GM12878 (cell line): ENCODE results near the gene PNLIP. TPM values are rescaled to one million over a fixed set of nuclear protein-coding genes. Genes with fewer than 3 reads are reported as not detected.

ENCODE experiments used
- ATAC-seq: fragments of 200-7000 bp; cut with Tn5 transposase; 3 replicates; pipeline ENCODE4 v1.9.1; 2020; ENCODE audit warnings: mild to moderate bottlenecking, moderate library complexity
- BruUV-seq: library from RNA; stranded (reverse); fragments of 400-500 nt; replicated peaks from 2 replicates; lab custom pipeline; 2021; lab: Mats Ljungman, UMichigan
- CTCF ChIA-PET: fragments of 300-600 bp; sonication (Branson Sonifier 250); formaldehyde crosslinking; extraction: SDS; loops from one replicate; lab custom pipeline; 2021; ENCODE audit warnings: inconsistent platforms; lab: Yijun Ruan, JAX
- POLR2A ChIA-PET: fragments of 350-600 bp; formaldehyde crosslinking; extraction: SDS; loops from one replicate; lab custom pipeline; 2021; ENCODE audit warnings: inconsistent platforms; lab: Charles Lee
- RAD21 ChIA-PET: fragments of 300-600 bp; sonication (Branson Sonifier 250); formaldehyde crosslinking; loops from one replicate; lab custom pipeline; 2023; ENCODE audit warnings: antibody characterized with exemption; ENCODE audit not compliant: unreplicated experiment; lab: Charles Lee
- SMC1A ChIA-PET: fragments of 300-600 bp; sonication (Branson Sonifier 250); formaldehyde crosslinking; loops from one replicate; lab custom pipeline; 2023; ENCODE audit not compliant: unreplicated experiment, uncharacterized antibody; lab: Charles Lee
- DNase-seq: peaks from one replicate; pipeline ENCODE4 v3.0.0-alpha.2; 2011; ENCODE audit warnings: low read depth, low spot score
- FAIRE-seq: peaks from 3 replicates; lab custom pipeline; 2011; peaks lifted over from hg19 to GRCh38; lab: Jason Lieb, UNC
- H2AFZ ChIP-seq: 2 replicates; pipeline ENCODE4 v1.6.0; 2011; ENCODE audit warnings: low read depth, low read length, control low read depth; ENCODE audit not compliant: control insufficient read depth
- H3K27ac ChIP-seq: 2 replicates; pipeline ENCODE4 v1.5.1; 2011; ENCODE audit warnings: control low read depth; ENCODE audit not compliant: control insufficient read depth, insufficient read depth
- H3K27me3 ChIP-seq, 2 experiments: replicated peaks in 1 of 2; 2 replicates each; pipeline versions ENCODE4 v1.6.0 to v1.6.1; 2011; ENCODE audit warnings: low read length in 1 of 2; ENCODE audit not compliant: control insufficient read depth in 2 of 2, insufficient read depth in 2 of 2
- H3K36me3 ChIP-seq, 2 experiments: 2 replicates each; pipeline ENCODE4 v1.5.1; 2011; ENCODE audit warnings: low read length in 1 of 2; ENCODE audit not compliant: control insufficient read depth in 2 of 2, insufficient read depth in 2 of 2
- H3K4me1 ChIP-seq: 2 replicates; pipeline ENCODE4 v1.6.1; 2011; ENCODE audit warnings: mild to moderate bottlenecking, low read length, moderate library complexity, mixed read lengths; ENCODE audit not compliant: control insufficient read depth, insufficient read depth
- H3K4me2 ChIP-seq: 2 replicates; pipeline ENCODE4 v1.6.0; 2011; ENCODE audit warnings: control low read depth; ENCODE audit not compliant: control insufficient read depth, insufficient read depth
- H3K4me3 ChIP-seq: fragments of 200-600 bp; sonication (generic); 2 replicates; pipeline ENCODE4 v1.5.1; 2016
- H3K79me2 ChIP-seq: 2 replicates; pipeline ENCODE4 v1.6.0; 2011; ENCODE audit warnings: low read length; ENCODE audit not compliant: control insufficient read depth, insufficient read depth
- H3K9ac ChIP-seq: 2 replicates; pipeline ENCODE4 v1.8.0; 2011; ENCODE audit warnings: low read length, control low read depth, mixed read lengths; ENCODE audit not compliant: control insufficient read depth, insufficient read depth
- H3K9me3 ChIP-seq: replicated peaks from 3 replicates; pipeline ENCODE4 v1.5.1; 2011; ENCODE audit warnings: mild to moderate bottlenecking, low read length; ENCODE audit not compliant: control insufficient read depth, insufficient read depth
- H4K20me1 ChIP-seq: 2 replicates; pipeline ENCODE4 v1.6.0; 2011; ENCODE audit not compliant: control insufficient read depth, insufficient read depth
- BRCA1 ChIP-seq: IDR thresholded peaks from 2 replicates; pipeline ENCODE4 v1.6.1; 2011; ENCODE audit warnings: low read depth, low read length, improper control_type of control experiment
- CREB1 ChIP-seq: IDR thresholded peaks from 2 replicates; pipeline ENCODE4 v1.6.1; 2012; ENCODE audit warnings: low read depth, mild to moderate bottlenecking, inconsistent platforms
- KLF5 ChIP-seq: fragments of 450-650 bp; IDR thresholded peaks from 2 replicates; pipeline ENCODE4 v1.6.1; 2014; ENCODE audit warnings: mild to moderate bottlenecking; ENCODE audit not compliant: partially characterized antibody
- NFIC ChIP-seq: IDR thresholded peaks from 2 replicates; pipeline ENCODE4 v1.6.1; 2012; ENCODE audit warnings: low read depth, mild to moderate bottlenecking, inconsistent platforms, low read length, moderate library complexity
- NR2C1 ChIP-seq: fragments of 450-650 bp; IDR thresholded peaks from 2 replicates; pipeline ENCODE4 v1.6.1; 2017; ENCODE audit warnings: antibody characterized with exemption, mild to moderate bottlenecking, moderate library complexity
- RAD51 ChIP-seq: fragments of 450-650 bp; IDR thresholded peaks from 2 replicates; pipeline ENCODE4 v1.6.1; 2016; ENCODE audit warnings: moderate library complexity, mild to moderate bottlenecking, inconsistent platforms
- ZBED1 ChIP-seq: IDR thresholded peaks from 2 replicates; pipeline ENCODE4 v1.6.1; 2016; ENCODE audit warnings: borderline replicate concordance
- ZNF384 ChIP-seq: IDR thresholded peaks from 2 replicates; pipeline ENCODE4 v1.6.1; 2012; ENCODE audit warnings: low read depth, mild to moderate bottlenecking, low read length, improper control_type of control experiment, borderline replicate concordance
- WGBS: methylation state at CpG from one replicate; pipeline ENCODE4 v1.1.6; 2016; ENCODE audit warnings: low lambda C conversion rate; ENCODE audit not compliant: insufficient replicate concordance, insufficient coverage; ENCODE audit errors: missing lambda C conversion rate; 5-methylcytosine and 5-hydroxymethylcytosine counted together
- in situ Hi-C: fragments of 300-500 bp; cut with MboI; formaldehyde crosslinking; loops from 9 replicates; pipeline ENCODE4 v1.14.3; 2018; ENCODE audit warnings: mixed read lengths
- intact Hi-C: fragments of 100-400 bp; cut with micrococcal nuclease; formaldehyde crosslinking; loops from one replicate; pipeline ENCODE4 v1.14.2; 2022; ENCODE audit not compliant: unreplicated experiment
- polyA plus RNA-seq, 11 experiments: library from polyadenylated mRNA; depleted of rRNA in 4 of 11; unstranded in 6 of 11; stranded (reverse) in 5 of 11; fragments of >200 nt; fragmentation: Nextera tagmentation in 4 of 11; fragmentation: Illumina TruSeq in 1 of 11; extraction: Ambion mirVana in 4 of 11; extraction: Trizol in 1 of 11; gene quantifications; 1 replicate in 1 of 11; 2 replicates in 10 of 11; pipeline versions ENCODE4 v1.2.1 to v1.2.3, GENCODE V29; 2011 to 2016; ENCODE audit warnings: inconsistent platforms in 2 of 11, missing spikeins in 2 of 11, low read depth in 1 of 11
- total RNA-seq, 4 experiments: library from RNA; depleted of rRNA in 3 of 4; stranded (reverse); fragments of >200 nt in 3 of 4; fragmentation: Illumina TruSeq in 1 of 4; extraction: Trizol in 1 of 4; gene quantifications; 2 replicates each; pipeline versions ENCODE4 v1.2.1 to v1.2.3, GENCODE V29; 2013 to 2021
- TF ChIP-seq, protein P1 (sequence below): fragments of 450-650 bp; IDR thresholded peaks from 2 replicates; pipeline ENCODE4 v1.6.1; 2017; ENCODE audit warnings: mild to moderate bottlenecking, moderate library complexity
- TF ChIP-seq, protein P2 (sequence below): fragments of 450-650 bp; IDR thresholded peaks from 2 replicates; pipeline ENCODE4 v1.6.1; 2017; ENCODE audit warnings: antibody characterized with exemption, mild to moderate bottlenecking, moderate library complexity
- TF ChIP-seq, protein P3 (sequence below): fragments of 450-650 bp; IDR thresholded peaks from 2 replicates; pipeline ENCODE4 v1.6.1; 2018; ENCODE audit warnings: borderline replicate concordance, mild to moderate bottlenecking; ENCODE audit not compliant: partially characterized antibody
- TF ChIP-seq, protein P4 (sequence below): fragments of 450-650 bp; IDR thresholded peaks from 2 replicates; pipeline ENCODE4 v1.6.1; 2017; ENCODE audit warnings: borderline replicate concordance

Gene PNLIP
- total and polyA plus RNA-seq, 10 of the 15 experiments (the other 5 are each of a cell fraction or from before 2014, with no cell fraction given): 1.1 TPM; not detected in 9

DNA sequence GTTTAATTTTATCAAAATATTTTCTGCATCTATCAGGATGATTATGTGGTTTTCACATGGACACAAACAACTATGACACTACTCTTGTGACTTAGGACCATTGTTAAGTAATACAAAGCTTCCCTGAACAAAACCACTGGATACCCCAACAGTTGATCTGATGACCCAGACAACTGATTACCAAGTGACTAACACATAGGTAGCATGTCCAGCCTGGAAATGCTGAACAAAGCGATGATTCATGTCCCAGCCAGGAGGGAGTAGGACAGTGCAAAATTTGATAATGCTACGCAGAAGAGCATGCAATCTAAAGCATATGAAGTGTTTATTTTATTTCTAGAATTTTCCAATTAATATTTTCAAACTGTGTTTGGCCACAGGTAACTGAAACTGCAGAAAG is 8.9 kb upstream of the PNLIP start:
- intact Hi-C loops: no loop called here
- in situ Hi-C loops: no loop called here
- POLR2A ChIA-PET: no interaction called here

More for the DNA sequence above, 8.9 kb upstream of the PNLIP start:
- H3K27ac ChIP-seq: no peak overlapping the region
- H3K4me2 ChIP-seq: no peak overlapping the region
- DNase-seq: no peak
- H3K4me3 ChIP-seq: no peak overlapping the region
- WGBS: 17% methylated on average over 2 of the region's 2 CpGs
- no peaks in the 10 kb centered on the region for H3K4me1 ChIP-seq
- ChIA-PET RAD21 (no interaction called here), CTCF (interaction anchor here (1.4 to 2.0 kb wide), 2 partner anchors 10 to 15 kb away, joined by 4 to 8 read pairs; no protein-coding TSS in a partner anchor)
- TF ChIP-seq, protein P1, sequence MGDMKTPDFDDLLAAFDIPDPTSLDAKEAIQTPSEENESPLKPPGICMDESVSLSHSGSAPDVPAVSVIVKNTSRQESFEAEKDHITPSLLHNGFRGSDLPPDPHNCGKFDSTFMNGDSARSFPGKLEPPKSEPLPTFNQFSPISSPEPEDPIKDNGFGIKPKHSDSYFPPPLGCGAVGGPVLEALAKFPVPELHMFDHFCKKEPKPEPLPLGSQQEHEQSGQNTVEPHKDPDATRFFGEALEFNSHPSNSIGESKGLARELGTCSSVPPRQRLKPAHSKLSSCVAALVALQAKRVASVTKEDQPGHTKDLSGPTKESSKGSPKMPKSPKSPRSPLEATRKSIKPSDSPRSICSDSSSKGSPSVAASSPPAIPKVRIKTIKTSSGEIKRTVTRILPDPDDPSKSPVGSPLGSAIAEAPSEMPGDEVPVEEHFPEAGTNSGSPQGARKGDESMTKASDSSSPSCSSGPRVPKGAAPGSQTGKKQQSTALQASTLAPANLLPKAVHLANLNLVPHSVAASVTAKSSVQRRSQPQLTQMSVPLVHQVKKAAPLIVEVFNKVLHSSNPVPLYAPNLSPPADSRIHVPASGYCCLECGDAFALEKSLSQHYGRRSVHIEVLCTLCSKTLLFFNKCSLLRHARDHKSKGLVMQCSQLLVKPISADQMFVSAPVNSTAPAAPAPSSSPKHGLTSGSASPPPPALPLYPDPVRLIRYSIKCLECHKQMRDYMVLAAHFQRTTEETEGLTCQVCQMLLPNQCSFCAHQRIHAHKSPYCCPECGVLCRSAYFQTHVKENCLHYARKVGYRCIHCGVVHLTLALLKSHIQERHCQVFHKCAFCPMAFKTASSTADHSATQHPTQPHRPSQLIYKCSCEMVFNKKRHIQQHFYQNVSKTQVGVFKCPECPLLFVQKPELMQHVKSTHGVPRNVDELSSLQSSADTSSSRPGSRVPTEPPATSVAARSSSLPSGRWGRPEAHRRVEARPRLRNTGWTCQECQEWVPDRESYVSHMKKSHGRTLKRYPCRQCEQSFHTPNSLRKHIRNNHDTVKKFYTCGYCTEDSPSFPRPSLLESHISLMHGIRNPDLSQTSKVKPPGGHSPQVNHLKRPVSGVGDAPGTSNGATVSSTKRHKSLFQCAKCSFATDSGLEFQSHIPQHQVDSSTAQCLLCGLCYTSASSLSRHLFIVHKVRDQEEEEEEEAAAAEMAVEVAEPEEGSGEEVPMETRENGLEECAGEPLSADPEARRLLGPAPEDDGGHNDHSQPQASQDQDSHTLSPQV: no peak
- no peak for TF ChIP-seq NFIC
- TF ChIP-seq BRCA1: no peak
- TF ChIP-seq NR2C1: no peak
- no peak for TF ChIP-seq RAD51
- no peak for TF ChIP-seq ZNF384
- no peak for TF ChIP-seq ZBED1
- no peak for TF ChIP-seq KLF5
- TF ChIP-seq, protein P2, sequence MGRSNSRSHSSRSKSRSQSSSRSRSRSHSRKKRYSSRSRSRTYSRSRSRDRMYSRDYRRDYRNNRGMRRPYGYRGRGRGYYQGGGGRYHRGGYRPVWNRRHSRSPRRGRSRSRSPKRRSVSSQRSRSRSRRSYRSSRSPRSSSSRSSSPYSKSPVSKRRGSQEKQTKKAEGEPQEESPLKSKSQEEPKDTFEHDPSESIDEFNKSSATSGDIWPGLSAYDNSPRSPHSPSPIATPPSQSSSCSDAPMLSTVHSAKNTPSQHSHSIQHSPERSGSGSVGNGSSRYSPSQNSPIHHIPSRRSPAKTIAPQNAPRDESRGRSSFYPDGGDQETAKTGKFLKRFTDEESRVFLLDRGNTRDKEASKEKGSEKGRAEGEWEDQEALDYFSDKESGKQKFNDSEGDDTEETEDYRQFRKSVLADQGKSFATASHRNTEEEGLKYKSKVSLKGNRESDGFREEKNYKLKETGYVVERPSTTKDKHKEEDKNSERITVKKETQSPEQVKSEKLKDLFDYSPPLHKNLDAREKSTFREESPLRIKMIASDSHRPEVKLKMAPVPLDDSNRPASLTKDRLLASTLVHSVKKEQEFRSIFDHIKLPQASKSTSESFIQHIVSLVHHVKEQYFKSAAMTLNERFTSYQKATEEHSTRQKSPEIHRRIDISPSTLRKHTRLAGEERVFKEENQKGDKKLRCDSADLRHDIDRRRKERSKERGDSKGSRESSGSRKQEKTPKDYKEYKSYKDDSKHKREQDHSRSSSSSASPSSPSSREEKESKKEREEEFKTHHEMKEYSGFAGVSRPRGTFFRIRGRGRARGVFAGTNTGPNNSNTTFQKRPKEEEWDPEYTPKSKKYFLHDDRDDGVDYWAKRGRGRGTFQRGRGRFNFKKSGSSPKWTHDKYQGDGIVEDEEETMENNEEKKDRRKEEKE: no peak
- no peak for TF ChIP-seq CREB1
- TF ChIP-seq, protein P3, sequence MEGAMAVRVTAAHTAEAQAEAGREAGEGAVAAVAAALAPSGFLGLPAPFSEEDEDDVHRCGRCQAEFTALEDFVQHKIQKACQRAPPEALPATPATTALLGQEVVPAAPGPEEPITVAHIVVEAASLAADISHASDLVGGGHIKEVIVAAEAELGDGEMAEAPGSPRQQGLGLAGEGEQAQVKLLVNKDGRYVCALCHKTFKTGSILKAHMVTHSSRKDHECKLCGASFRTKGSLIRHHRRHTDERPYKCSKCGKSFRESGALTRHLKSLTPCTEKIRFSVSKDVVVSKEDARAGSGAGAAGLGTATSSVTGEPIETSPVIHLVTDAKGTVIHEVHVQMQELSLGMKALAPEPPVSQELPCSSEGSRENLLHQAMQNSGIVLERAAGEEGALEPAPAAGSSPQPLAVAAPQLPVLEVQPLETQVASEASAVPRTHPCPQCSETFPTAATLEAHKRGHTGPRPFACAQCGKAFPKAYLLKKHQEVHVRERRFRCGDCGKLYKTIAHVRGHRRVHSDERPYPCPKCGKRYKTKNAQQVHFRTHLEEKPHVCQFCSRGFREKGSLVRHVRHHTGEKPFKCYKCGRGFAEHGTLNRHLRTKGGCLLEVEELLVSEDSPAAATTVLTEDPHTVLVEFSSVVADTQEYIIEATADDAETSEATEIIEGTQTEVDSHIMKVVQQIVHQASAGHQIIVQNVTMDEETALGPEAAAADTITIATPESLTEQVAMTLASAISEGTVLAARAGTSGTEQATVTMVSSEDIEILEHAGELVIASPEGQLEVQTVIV: no peak
- TF ChIP-seq, protein P4, sequence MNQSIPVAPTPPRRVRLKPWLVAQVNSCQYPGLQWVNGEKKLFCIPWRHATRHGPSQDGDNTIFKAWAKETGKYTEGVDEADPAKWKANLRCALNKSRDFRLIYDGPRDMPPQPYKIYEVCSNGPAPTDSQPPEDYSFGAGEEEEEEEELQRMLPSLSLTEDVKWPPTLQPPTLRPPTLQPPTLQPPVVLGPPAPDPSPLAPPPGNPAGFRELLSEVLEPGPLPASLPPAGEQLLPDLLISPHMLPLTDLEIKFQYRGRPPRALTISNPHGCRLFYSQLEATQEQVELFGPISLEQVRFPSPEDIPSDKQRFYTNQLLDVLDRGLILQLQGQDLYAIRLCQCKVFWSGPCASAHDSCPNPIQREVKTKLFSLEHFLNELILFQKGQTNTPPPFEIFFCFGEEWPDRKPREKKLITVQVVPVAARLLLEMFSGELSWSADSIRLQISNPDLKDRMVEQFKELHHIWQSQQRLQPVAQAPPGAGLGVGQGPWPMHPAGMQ: no peak
- TF ChIP-seq, all 136 proteins: peak for 0
- no peaks in the 10 kb centered on the region for H3K9me3 ChIP-seq
- no peaks in the 10 kb centered on the region for H4K20me1 ChIP-seq
- no peaks in the 10 kb centered on the region for H3K27me3 ChIP-seq
- SMC1A ChIA-PET: no interaction called here
- ATAC-seq (no peak), FAIRE-seq (no peak)
- no TSS peak for BruUV-seq
- no peak overlapping the region for H2AFZ ChIP-seq
- H3K36me3 ChIP-seq: no peaks in the 10 kb centered on the region
- no peaks in the 10 kb centered on the region for H3K79me2 ChIP-seq
- no peak overlapping the region for H3K9ac ChIP-seq
